ENCODE data around the gene RP9. TPM values are rescaled to one million over a fixed set of nuclear protein-coding genes. Genes with fewer than 3 reads are reported as not detected.

Gene RP9
- total and polyA plus RNA-seq, 2 of the 4 experiments (the other 2 are of a cell fraction): 9.5 to 18.1 TPM

DNA sequence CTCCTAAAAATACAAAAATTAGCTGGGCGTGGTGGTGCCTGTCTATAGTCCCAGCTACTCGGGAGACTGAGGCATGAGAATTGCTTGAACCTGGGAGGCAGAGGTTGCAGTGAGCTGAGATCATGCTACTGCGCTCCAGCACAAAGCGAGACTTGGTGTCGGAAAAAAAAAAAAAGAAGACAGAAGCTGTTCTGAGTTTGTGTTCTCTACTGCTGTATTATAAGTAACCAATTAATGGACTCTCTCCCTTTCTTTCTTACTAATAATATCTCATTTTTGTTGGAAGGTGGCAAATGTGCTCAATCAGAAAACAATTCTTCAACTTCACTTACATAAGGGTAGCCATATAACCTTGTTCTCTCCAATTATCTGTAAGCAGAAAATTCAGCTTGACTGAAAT lies 54.0 kb downstream of the RP9 start:
- BruUV-seq (replicated peaks): no TSS peak
- DNase-seq (no peak), ATAC-seq (ENCODE audit: low read depth) (no peak)
- H2BK15ac ChIP-seq (ENCODE audit: low read depth, low read length): no peak overlapping the region
- no peaks in the 10 kb centered on the region for H3K9me1 ChIP-seq (ENCODE audit: insufficient read depth, low read length)
- no peak overlapping the region for H4K91ac ChIP-seq (ENCODE audit: insufficient read depth, low read depth, low read length)
- TF ChIP-seq, protein P1, sequence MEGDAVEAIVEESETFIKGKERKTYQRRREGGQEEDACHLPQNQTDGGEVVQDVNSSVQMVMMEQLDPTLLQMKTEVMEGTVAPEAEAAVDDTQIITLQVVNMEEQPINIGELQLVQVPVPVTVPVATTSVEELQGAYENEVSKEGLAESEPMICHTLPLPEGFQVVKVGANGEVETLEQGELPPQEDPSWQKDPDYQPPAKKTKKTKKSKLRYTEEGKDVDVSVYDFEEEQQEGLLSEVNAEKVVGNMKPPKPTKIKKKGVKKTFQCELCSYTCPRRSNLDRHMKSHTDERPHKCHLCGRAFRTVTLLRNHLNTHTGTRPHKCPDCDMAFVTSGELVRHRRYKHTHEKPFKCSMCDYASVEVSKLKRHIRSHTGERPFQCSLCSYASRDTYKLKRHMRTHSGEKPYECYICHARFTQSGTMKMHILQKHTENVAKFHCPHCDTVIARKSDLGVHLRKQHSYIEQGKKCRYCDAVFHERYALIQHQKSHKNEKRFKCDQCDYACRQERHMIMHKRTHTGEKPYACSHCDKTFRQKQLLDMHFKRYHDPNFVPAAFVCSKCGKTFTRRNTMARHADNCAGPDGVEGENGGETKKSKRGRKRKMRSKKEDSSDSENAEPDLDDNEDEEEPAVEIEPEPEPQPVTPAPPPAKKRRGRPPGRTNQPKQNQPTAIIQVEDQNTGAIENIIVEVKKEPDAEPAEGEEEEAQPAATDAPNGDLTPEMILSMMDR (conservative IDR thresholded peaks at IDR 0.05; ENCODE audit: low read depth, low read length): no peak
- no peak for TF ChIP-seq MXI1 (IDR thresholded peaks at IDR 0.05; ENCODE audit: borderline replicate concordance, low read depth, low read length)
- no peak for TF ChIP-seq MAFK (IDR thresholded peaks at IDR 0.05; ENCODE audit: low read depth, low read length)
- TF ChIP-seq, protein P2, sequence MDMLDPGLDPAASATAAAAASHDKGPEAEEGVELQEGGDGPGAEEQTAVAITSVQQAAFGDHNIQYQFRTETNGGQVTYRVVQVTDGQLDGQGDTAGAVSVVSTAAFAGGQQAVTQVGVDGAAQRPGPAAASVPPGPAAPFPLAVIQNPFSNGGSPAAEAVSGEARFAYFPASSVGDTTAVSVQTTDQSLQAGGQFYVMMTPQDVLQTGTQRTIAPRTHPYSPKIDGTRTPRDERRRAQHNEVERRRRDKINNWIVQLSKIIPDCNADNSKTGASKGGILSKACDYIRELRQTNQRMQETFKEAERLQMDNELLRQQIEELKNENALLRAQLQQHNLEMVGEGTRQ (IDR thresholded peaks at IDR 0.05; ENCODE audit: low read depth, low read length): no peak
- no peak for TF ChIP-seq POLR2A (IDR thresholded peaks at IDR 0.05; ENCODE audit: low read depth, low read length)
- no peak for TF ChIP-seq MAZ (IDR thresholded peaks at IDR 0.05; ENCODE audit: borderline replicate concordance, low read depth, low read length)
- no peak for TF ChIP-seq BHLHE40 (IDR thresholded peaks at IDR 0.05; ENCODE audit: low read depth, low read length)
- TF ChIP-seq RFX5 (IDR thresholded peaks at IDR 0.05; ENCODE audit: low read depth, low read length): no peak
- H3K9me3 ChIP-seq (ENCODE audit: control insufficient read depth, insufficient read depth, low read length): no peaks in the 10 kb centered on the region
- H3K4me1 ChIP-seq (ENCODE audit: control insufficient read depth, insufficient read depth, low read length): peaks cover 4% of the 10 kb centered on the region; the same call in 1 of the 2 replicates
- CTCF ChIA-PET: interaction anchor here (1.2 to 1.3 kb wide), 2 partner anchors 53 to 209 kb away, joined by 4 to 5 read pairs; no protein-coding TSS in a partner anchor
- H2AK9ac ChIP-seq (replicated peaks; ENCODE audit: low read depth, low read length, poor library complexity): no peak overlapping the region
- H3K14ac ChIP-seq (replicated peaks; ENCODE audit: low read depth, low read length): peak overlapping the region; percentile 68; the same call in 1 of the 2 replicates
- H4K8ac ChIP-seq (ENCODE audit: low read depth in 2 of 2, low read length in 2 of 2): 0 out of 4 replicates have a peak overlapping the region, but pooled peaks of 1 of the 2 experiments have one; percentile 30
- H3K4me2 ChIP-seq (ENCODE audit: low read depth, low read length): no peak overlapping the region
- no peak overlapping the region for H3K4me3 ChIP-seq (ENCODE audit: insufficient read depth, low read depth, low read length)
- no peak overlapping the region for H2AFZ ChIP-seq (replicated peaks; ENCODE audit: low read length, poor library complexity)
- H4K5ac ChIP-seq (ENCODE audit: low read depth, low read length): no peak overlapping the region
- H2BK20ac ChIP-seq (ENCODE audit: low read depth, low read length): no peak overlapping the region
- no peak overlapping the region for H3K27ac ChIP-seq (ENCODE audit: insufficient read depth, low read length)
- H3K79me1 ChIP-seq (ENCODE audit: low read depth in 1 of 2, low read length in 2 of 2): peaks cover 15 to 62% of the 10 kb centered on the region in 2 experiments; a peak in 3 of 4 replicates
- no peak overlapping the region for H3K9ac ChIP-seq (ENCODE audit: low read depth, low read length)
- intact Hi-C loops (cut with micrococcal nuclease): no loop called here
- H3K56ac ChIP-seq (ENCODE audit: extremely low read depth, insufficient read depth, low read length): peak overlapping the region; percentile 20; the same call in 1 of the 2 replicates
- no peak overlapping the region for H3K18ac ChIP-seq (ENCODE audit: low read depth, low read length)
- no CpG with 5 or more reads among the region's 5 CpGs for WGBS, 2 experiments (ENCODE audit: extremely low coverage in 2 of 2, insufficient read length in 1 of 2)
- H2BK5ac ChIP-seq (ENCODE audit: low read depth, low read length, poor library complexity, severe bottlenecking): no peak overlapping the region
- H3K4ac ChIP-seq (ENCODE audit: low read depth, low read length): peak overlapping the region; percentile 75
- peak overlapping the region; percentile 43; the same call in 1 of the 2 replicates for H2AK5ac ChIP-seq (ENCODE audit: low read depth, low read length)
- peaks cover 8% of the 10 kb centered on the region; the same call in 1 of the 2 replicates for H4K20me1 ChIP-seq (ENCODE audit: insufficient read depth, low read length)
- POLR2A ChIA-PET (ENCODE audit: unreplicated experiment): no interaction called here
- H2BK120ac ChIP-seq (ENCODE audit: low read depth, low read length): peak overlapping the region; percentile 47; the same call in 1 of the 2 replicates
- dilution Hi-C loops (cut with HindIII; ENCODE audit: low sequenced_read_pairs, unreplicated experiment): no loop called here
- H3K27me3 ChIP-seq (ENCODE audit: control insufficient read depth, insufficient read depth, low read length): no peaks in the 10 kb centered on the region
- 0 out of 2 replicates have a peak overlapping the region, but pooled peaks have one; percentile 45 for H3K23ac ChIP-seq (ENCODE audit: low read depth, low read length)
- in situ Hi-C loops (cut with MboI; ENCODE audit: low sequenced_read_pairs): no loop called here
- H3K36me3 ChIP-seq (ENCODE audit: control insufficient read depth, insufficient read depth, low read length): no peaks in the 10 kb centered on the region; the same call in 1 of the 2 replicates
